Gastroesophageal sphincter (tissue), 3 donors: ENCODE measurements around the gene SYTL5.

Experiments used
- CTCF ChIP-seq, 4 experiments: fragments of 200-600 bp in 2 of 4; fragments of 450-650 bp in 2 of 4; sonication (generic) in 1 of 4; IDR thresholded peaks; one replicate each; pipeline ENCODE4 v1.5.1; 2017 to 2019; ENCODE audit warnings: antibody characterized with exemption in 4 of 4, mild to moderate bottlenecking in 2 of 4, moderate library complexity in 2 of 4
- POLR2A ChIP-seq, 2 donors: fragments of 450-650 bp; IDR thresholded peaks; one replicate each; pipeline ENCODE4 v1.6.1; 2017; ENCODE audit warnings: antibody characterized with exemption in 2 of 2, mild to moderate bottlenecking in 2 of 2, moderate library complexity in 1 of 2

GRCh38 chrX:37959212-37960021 is 46.9 kb upstream of the SYTL5 start:
- TF ChIP-seq CTCF (IDR thresholded peaks at IDR 0.05) (no peak), POLR2A (IDR thresholded peaks at IDR 0.05) (no peak)
